Measurements from ENCODE around the gene ZNF804A.
"Not testable (repeated sequence)": the region's sequence is repeated elsewhere in the genome, so short reads cannot be mapped to it uniquely, and the experiment has no call there.

The ZNF804A gene

DNA sequence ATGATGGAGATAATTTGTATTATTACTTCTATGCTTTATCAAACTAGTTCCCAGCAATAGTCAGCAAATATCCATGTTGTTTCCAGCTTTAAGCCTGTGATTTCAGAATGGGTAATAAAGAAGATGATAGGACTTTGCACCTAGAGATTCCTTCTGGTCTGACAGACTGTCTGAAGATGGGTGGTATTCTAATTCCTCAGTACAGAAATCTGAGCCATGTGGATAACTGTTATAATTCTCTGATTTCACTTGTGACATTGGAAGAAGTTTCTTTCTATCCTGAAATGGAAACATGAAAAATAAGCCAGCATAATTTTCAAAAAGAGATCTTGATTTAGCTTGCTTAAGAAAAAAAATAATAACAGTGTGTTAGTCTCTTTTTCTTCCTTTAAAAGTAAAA lies 130.1 kb downstream of the ZNF804A start:
- DNase-seq: no peak

DNA sequence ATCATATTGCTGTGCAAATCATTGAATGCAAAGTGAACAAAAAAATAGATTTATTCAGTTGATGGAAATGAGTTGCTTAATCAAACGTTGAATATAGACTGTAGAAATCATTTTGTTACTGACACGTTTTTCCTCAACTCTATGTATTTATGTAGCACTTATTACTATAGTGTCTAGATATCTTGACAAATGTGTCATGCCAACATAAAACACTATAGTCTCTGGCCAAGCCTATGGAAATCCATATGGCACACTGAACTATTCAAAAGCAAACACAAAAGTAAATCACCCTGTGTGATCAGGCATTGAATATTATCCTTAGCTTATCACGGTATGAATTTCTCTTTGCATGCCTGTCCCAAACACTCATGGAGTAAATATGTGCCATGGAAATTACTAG lies 131.3 kb downstream of the ZNF804A start:
- DNase-seq: no peak

DNA sequence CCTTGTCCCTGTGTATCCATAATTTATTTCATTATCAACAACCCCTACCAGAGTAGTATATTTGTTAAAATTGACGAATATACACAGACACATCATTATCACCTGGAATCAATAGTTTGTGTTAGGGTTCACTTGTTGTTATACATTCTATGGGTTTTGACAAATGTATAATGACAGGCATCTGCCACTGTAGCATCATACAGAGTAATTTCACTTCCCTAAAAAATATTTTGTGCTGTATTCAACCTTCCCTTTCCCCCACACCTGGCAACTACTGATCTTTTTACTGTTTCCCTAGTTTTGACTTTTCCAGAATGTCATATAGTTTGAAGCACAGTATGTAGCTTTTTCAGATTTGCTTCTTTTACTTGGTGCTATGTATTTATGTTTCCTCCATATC lies 132.0 kb downstream of the ZNF804A start:
- no peak for DNase-seq

DNA sequence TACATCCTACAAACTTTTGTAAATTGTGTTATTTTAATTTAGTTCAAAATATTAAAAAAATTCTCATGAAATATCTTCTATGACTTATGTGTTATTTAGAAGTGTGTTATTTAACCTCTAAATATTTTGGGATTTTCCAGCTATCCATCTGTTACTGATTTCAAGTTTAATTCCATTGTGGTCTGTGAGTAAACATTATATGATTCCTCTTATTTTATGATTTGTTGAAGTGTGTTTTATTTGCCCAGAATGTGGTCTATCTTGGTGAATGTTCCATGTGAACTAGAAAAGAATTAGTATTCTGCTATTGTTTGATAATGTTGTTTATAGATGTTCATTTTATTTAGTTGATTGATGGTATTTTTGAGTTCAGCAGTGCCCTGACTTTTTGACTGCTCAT lies 136.0 kb downstream of the ZNF804A start:
- DNase-seq: no peak

DNA sequence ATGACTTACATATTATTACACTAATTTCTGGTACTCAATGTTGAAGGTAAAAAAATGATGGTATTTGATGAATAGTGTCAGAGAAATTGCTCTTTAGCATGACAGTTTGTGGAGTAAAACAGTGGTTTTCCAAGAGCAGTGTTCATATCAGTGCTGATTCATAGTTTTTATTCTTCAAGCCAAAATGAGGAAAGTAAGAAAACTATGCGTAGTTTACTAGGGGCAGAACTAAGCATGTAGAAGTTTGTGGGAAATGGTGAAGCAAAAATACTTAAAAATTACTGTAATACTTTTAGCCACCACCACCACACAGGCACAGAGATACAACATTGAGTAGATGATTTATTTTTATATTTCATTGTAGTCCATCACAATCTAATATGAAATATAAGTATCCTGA lies 137.3 kb downstream of the ZNF804A start:
- DNase-seq: no peak

DNA sequence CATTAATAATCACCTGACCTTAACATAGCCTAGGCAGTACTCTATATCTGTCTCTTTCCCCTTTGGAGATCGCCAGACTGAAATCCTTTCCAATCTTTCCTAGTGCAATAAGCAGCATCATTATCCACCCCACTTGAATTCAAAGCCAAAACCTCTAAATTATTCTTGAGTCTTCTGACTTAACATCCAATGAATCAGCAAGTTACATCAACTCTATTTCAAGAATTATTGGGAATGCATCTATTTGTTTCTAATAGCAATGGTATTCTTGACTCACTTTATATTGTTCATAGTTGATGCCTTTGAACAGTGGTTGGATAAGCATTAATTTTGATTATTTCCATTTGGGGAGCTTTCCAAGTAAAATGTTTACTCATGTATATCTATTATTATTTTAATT lies 144.8 kb downstream of the ZNF804A start:
- DNase-seq: no peak

DNA sequence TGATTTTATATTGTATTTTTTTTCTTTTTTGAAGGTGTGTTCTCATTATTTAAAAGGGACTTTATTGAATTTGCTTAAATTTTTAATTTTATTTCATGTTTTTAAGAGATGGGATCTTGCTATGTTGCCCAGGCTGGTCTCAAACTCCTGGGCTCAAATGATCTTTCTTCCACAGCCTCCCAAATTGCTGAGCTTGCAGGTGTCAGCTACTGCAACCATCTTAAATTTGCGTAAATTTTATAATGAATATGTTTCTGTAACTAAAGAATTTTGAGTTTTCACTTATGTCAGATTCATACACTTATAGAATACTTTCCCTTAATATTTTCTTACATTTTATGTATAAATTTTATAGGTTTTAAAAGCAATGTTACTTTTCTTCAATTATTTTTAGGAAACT lies 157.8 kb downstream of the ZNF804A start:
- no peak for DNase-seq

GRCh38 chr2:184756885-184757284 lies 158.6 kb downstream of the ZNF804A start:
- no peak for DNase-seq

DNA sequence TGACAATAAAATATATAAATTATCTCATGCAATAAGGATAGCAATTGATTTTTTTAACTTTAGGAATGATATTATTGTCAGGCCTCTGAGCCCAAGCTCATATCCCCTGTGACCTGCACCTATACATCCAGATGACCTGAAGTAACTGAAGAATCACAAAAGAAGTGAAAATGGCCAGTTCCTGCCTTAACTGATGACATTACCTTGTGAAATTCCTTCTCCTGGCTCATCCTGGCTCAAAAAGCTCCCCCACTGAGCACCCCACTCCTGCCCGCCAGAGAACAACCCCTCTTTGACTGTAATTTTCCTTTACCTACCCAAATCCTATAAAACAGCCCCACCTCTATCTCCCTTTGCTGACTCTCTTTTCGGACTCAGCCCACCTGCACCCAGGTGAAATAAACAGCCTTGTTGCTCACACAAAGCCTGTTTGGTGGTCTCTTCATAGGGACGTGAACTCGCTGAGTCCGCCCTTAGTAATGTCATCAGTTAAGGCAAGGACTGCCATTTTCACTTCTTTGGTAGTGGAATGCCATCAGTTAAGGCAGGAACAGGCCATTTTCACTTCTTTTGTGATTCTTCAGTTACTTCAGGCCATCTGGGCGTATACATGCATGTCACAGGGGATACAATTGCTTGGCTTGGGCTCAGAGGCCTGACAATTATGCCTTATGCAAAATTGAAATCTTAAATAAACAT lies 161.4 kb downstream of the ZNF804A start:
- DNase-seq: not testable (repeated sequence)

DNA sequence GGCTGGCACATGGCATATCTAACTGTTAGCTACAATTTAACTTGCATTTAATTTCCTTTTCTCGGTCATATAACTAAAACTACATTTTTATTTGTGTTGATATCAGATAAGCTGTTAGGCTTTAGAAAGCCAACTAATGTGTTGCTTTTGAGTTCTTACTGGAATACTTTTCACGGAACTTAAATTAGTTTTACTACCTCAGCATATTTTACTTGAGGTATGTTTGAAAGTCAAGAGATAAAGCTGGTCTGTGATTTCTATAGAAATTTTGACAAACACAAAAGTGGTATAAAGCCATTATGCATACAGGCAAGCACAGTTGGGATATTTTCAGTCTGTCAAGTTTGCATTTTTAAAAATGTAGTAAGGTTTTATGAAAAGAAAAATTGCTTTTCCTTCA lies 162.6 kb downstream of the ZNF804A start:
- no peak for DNase-seq

DNA sequence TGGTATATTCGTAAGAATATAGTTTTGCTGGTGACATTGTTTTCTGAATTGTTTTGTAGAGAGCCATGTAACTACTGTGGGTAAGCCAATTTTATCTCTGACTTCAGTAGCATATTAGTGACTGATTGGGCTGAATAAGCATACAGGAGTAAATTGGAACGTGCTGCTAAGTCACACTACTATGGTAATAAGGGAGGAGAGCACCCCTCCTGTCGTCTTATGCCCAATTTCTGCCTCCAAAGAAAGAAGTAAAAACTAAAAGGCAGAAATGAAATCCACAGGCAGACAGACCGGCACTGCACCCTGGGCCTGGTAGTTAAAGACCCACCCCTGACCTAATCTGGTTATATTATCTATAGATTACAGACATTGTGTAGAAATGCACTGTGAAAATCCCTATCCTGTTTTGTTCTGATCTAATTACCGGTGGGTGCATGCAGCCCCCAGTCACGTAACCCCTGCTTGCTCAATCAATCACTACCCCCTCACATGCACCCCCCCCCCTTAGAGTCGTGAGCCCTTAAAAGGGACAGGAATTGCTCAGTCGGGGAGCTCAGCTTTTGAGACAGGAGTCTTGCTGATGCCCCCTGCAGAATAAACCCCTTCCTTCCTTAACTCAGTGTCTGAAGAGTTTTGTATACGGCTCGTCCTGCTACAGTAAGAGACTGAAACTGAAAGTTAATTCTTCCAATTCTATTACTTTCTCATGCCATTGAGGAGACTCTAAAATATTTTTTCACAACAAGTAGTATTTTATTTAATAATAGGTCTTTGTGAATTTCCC lies 167.0 kb downstream of the ZNF804A start:
- DNase-seq: no peak

DNA sequence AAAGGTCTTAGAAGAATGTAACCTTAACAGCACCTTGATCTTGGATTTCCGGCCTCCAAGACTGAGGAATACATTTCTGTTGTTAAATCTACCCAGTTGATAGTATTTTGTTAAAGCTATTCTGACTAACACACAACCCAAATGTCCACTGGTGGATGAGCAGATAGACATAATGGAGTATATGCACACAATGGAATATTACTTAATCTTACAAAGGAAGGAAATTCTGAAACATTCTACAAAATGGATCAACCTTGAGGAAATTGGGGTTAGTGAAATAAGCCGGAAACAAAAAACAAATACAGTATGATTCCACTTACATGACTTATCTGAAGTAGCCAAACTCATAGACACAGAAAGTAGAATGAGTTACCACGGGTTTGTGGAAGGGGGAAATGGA lies 168.7 kb downstream of the ZNF804A start:
- DNase-seq: no peak

DNA sequence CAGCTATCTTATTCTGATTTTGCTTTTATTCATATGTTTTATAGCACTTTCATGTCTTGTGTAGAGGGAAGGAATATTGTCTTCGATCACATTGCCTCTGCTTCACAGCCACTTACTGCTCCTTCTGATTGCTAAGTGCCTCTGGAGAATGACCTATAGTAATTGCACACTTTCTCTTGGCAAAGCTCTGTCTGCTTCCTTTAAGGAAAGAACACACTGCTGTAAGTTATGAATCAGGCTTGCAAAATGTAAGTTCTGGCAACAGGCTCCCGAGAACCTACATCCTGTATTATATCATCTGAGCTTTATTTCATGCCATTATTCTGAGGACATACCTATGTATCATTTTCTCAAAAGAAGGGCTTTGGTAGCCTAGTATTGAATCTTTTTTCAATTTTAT lies 170.7 kb downstream of the ZNF804A start:
- no peak for DNase-seq

GRCh38 chr2:184769686-184770085 lies 171.4 kb downstream of the ZNF804A start:
- no peak for DNase-seq

- no peak for DNase-seq
These were observed 181.4 kb downstream of the ZNF804A start for GRCh38 chr2:184779777-184780176.

- DNase-seq: no peak
These were observed 182.1 kb downstream of the ZNF804A start for GRCh38 chr2:184780384-184780783.

GRCh38 chr2:184780944-184781343 lies 182.6 kb downstream of the ZNF804A start:
- DNase-seq: no peak

DNA sequence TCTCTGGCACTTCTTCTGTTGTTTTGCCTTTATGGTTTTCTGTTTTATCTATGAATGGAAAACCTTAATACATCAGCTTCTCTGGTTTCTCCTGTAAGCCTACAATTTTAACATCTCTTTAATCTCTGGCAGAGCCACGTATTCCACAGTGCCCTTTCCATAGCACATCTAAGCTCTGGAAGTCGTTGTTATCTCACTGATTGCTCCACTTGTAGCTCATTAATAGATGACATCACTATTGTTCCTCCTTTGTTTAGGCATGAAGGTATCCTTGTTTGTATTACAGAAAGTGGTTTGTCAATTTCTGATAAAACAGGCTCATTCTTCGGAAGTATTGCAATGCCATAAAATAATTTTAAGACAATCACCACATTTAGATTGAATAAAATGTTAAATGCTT lies 185.2 kb downstream of the ZNF804A start:
- no peak for DNase-seq

DNA sequence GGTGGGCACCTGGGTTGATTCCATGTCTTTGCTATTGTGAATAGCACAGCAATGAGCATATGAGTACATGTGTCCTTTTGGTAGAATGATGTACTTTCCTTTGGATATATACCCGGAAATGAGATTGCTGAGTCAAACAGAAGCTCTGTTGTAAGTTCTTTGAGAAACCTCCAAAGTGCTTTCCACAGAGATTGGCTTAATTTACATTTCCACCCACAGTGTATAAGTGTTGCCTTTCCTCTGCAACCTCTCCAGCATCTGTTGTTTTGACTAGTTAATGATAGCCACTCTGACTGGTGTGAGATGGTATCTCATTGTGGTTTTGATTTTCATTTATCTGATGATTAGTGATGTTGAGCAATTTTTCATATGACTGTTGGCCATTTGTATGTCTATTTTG lies 194.8 kb downstream of the ZNF804A start:
- no peak for DNase-seq

DNA sequence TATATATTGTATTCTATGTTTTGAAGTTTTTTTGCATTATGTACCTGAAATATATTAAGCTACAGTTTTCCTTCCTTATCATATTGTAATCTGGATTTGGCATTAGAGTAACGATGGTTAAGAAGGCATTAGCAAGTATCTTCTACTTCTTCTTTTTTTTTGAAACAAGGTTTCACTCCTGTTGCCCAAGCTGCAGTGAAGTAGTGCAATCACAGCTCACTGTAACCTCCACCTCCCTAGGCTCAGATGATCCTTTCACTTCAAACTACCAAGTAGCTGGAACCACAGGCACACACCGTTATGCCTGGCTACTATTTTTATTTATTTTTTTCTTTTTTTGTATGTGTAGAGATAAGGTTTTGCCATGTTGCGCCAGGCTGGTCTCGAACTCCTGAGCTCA lies 201.1 kb downstream of the ZNF804A start:
- DNase-seq: no peak

DNA sequence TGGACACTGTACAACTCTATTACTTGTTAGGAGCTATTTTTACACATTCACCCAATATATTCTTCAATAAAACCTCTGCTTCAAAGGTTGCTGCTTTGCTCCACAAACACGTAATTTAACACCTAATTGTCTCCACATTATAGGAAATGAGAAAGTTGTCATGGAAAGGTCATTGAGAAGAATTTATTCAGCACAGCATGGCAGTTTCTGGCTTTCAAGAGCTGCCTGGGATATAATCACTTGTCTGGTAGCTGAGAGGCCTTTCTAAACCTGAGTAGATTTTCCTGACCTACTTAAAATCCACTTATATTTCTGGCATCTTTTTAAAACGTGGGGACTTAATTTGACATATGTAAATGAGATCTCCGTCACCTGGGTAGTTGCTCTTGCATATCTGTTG lies 216.1 kb downstream of the ZNF804A start:
- peak; percentile 20 for DNase-seq

DNA sequence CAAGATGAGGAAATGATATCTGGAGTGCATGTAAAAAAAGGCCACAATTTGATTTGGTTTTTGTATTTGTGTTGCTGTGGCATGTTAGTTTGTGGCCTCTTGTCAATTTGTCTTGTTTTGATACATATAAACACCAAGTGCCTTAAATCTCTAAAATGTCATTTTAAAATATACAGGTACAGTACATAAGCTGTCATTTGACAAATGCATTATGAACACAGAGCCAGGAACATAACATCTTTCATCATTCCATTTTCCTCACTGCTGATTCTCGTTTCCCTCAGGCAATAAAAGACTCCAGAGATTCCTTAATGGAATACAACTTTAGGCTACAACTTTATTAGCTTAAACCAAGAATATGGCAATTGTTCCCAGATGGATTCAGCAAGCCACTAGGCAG lies 217.5 kb downstream of the ZNF804A start:
- no peak for DNase-seq

- no peak for DNase-seq
These were observed 226.3 kb downstream of the ZNF804A start for GRCh38 chr2:184824597-184824996.

DNA sequence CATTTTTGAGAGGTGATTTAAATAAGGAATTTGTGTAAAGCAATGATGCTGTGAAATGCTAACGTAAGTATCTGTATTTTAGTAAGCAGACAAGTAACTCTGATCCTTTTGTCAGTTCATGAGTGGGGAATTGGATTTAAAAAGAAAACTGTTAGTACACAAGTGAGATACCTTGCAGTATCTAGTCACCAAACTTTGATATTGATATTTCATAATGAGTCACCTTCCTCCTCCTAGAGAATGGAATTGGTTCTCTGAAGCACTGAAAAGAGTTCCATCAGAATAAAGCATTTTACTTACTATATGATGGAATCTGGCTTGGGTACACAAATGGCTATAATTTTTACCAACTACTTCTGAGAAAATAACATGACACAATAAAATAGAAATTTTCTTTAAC lies 232.2 kb downstream of the ZNF804A start:
- no peak for DNase-seq

Data from NCI-H1105 treated with DMSO at 0.1 percent for 48 hours (cell line).